ENCODE data around the gene KCNAB2.

The KCNAB2 gene

DNA sequence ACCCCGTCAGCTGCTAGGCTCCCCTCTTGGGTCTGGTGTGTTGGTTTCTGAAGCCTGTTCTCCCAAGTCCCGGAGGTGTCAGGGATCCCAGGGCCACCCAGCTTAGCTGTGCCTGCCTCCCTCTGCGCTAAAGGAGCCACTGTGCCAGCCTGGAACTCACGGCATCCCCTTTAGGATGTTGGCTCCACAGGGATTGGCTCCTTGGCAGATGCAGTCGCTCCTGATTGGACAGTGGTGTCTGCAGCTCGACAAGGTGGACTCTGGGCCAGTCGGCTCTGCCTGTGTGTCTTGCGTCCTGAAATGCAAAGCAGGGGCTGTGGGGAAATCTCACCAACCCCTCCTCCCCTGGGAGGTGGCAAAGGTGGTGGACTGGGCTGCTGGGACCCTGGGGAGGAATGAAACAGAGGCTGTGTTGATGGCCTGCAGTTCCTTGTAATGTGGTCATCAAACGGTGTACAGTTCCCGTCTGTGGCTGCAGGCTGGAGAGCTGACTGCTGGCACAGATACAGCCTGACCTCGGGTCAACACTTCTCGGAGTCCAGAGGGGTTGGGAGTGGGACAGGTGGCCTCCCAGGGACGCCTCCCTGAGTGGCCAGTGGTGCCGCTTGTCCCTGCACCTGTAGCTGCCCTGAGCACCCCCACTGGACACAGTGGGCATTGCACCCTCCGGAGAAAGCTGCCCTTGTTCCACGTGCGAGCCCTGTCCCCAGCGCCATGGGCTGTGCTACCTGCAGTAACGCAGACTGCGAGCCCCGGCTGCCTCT lies 11.5 kb upstream of the KCNAB2 start:
- no peak for DNase-seq

GRCh38 chr1:6034750-6035096 lies 11.0 kb upstream of the KCNAB2 start:
- DNase-seq, result no peak

DNA sequence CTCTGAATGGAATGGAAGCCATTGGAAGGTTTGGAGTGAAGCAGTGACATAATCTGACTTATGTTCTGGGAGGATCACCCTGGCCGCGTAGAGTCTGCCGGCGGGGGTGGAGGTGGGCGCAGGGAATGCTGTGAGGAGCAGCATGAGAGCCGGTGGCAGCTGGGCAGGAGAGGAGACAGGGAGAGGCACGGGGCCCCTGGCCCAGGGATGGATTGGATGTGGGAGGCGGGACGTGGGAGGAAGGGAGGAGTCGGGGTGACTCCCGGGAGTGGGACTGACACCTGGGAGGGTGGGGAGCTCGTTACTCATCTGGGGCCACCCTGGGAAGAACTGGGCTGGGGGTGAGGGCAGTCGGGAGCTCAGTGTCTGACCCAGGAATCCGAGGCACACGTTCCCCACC lies 10.4 kb upstream of the KCNAB2 start:
- no peak for DNase-seq

GRCh38 chr1:6035719-6036118 lies 10.0 kb upstream of the KCNAB2 start:
- DNase-seq, result no peak

GRCh38 chr1:6037338-6037762 lies 8.3 kb upstream of the KCNAB2 start:
- DNase-seq, result no peak

DNA sequence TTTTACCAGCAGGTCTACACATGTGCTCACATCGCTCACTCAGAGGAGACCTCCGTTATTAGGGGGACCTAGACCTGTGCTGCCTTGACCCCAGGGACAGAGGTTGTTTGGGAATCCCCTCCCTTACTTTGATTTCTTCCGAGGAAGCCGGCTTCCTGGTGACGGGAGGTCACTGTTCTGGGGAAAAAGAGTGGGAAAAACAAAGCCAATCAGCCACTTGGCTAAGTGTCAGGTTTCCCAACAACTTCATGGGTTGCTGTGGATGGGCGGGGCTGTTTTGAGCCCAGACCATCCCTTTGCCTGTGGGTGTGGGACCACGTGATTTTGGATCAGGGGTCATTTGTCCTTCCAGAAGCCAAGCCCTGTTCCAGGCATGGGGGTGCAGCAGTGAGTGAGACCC lies 7.1 kb upstream of the KCNAB2 start:
- DNase-seq, result no peak

DNA sequence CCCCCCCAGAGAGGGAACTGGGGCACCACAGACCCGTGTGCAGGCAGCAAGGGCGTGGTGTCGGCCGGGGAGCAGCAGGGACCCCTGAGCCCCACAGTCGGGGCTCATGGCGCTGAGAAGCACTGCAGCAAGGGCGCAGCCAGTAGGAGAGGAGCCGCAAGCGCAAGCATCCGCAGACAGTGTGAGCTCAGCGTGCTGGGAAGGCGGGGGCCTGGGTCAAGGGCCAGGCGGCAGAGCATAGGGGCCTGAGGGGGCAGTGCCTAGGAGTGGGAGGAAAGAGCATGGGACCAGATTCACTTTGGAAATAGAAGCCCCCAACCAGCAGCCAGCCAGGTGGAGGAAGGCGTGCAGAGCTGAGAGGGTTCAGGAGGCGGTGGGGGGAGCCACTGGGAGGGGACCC lies 6.7 kb upstream of the KCNAB2 start:
- DNase-seq, result no peak

DNA sequence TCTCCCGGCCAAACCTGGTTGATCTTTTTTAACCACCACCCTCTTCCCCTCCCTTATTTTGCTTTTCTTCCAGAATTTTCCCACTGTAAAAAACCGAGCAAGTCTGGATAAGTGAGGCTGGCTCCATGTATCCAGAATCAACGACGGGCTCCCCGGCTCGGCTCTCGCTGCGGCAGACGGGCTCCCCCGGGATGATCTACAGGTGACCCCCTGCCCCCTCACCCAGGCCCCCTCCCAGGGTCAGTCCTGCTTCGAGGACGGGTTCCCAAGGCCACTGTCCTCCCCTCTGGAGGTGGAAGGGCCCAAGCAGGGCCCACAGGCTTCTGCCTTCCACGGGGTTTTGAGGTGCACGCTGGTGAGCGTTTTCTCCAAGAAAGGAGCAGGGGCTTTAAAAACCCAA lies 5.2 kb upstream of the KCNAB2 start:
- DNase-seq, result no peak

DNA sequence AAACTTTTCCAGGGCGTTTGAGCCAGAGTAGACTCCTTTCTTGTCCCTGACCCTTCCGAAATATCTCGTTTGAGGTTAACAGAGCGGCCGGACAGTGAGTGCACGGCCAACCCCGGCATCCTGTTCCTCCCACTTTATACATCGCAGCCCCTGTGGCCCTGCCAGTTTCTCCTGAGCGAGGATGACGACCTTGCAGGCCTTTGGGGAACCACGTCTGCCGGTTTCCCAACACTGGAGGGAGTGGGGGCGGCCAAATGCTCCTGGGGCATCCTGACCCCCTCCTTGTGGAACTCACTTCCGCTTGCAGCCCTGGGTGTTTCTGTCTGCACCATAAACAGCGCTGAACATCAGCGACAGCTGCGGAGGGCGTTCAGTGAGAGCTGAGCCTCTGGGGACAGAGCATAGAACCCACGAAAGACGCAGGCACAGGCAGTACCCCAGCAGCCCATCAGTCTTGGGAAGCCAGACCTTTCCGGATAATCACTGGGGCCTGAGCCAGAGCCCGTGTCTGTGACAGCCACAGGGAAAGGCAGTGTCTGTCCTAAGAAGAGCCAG lies 4.8 kb upstream of the KCNAB2 start:
- DNase-seq, result no peak

- no peak for DNase-seq
Observed at GRCh38 chr1:6041432-6042062, 4.1 kb upstream of the KCNAB2 start.

DNA sequence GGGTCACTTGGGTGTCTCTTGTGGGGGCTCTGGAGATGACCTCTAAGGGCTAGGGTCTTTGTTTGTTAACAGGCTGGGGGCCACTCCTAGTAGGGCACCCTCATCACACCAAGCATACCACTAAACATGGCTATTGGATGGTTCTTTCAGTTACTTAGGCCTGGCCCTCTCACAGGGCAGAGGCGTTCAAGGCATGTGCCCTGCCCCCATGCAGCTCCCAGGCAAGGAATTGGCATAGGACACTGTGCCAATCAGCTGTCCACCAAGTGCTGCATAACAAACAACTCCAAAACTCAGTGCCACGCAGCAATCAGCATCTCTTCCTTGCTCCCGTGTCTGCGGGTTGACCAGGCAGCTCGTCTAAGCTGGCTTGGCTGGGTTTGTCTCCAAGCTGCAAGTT lies 2.1 kb upstream of the KCNAB2 start:
- DNase-seq, result no peak

- DNase-seq, result no peak
Observed at GRCh38 chr1:6044481-6045109, 1.1 kb upstream of the KCNAB2 start.

- DNase-seq, result no peak
Observed at GRCh38 chr1:6045110-6045502, 582 bp upstream of the KCNAB2 start.

- no peak for DNase-seq
Observed at GRCh38 chr1:6046279-6046678, 591 bp downstream of the KCNAB2 start.

DNA sequence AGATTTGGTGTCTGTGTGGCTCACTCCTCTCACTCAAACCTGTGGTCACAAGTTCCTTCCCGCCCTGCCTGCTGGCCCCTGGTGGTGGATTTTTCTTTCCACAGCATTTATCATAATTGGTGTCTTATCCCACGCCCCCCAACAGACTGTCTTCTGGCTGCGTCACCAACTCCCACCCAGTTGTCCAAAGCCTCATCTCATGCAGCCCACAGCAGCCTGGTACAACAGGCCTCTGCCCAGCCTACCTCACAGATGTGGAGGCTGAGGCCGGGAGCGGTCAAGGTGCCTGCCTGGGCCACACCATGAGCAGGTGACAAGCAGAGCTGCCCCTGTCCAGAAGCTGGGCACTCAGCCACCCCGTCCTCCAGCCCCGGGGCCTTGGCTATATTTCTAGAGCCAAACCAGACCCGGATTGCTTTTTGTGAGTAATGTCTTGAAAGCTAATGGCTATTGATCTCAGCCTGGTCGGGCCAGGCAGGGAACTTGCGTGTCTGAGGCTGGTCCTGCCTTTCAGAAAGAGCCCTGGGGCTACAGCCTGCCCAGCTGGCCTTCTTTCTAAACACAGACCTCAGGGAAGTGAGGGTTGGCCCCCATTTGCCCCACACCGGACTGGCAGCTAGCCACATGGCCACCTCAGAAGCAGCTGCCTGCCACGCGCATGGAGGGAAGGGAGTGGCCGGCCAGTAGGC lies 2.6 kb downstream of the KCNAB2 start:
- DNase-seq, result no peak

DNA sequence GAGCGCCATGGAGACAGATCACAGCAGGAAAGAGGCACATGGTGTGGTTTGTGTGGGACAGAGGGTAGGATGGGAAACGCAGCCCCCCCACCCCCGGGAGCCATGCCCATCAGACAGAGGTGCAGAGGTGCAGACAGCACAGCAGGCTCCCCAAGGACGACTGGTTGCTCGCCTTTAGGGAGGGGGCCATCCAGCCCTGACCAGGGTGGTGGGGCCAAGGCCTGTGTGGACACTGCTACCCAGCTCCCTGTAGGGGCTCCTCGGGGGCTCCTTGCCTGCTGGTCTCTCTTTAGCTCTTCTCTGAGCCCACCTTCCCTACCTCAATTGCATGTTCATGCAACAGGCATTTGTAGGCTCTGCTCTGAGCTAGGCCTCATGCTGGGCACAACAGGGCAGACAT lies 3.7 kb downstream of the KCNAB2 start:
- DNase-seq, result no peak

GRCh38 chr1:6051423-6051822 lies 5.7 kb downstream of the KCNAB2 start:
- no peak for DNase-seq

GRCh38 chr1:6052543-6053205 lies 7.0 kb downstream of the KCNAB2 start:
- DNase-seq, result no peak

DNA sequence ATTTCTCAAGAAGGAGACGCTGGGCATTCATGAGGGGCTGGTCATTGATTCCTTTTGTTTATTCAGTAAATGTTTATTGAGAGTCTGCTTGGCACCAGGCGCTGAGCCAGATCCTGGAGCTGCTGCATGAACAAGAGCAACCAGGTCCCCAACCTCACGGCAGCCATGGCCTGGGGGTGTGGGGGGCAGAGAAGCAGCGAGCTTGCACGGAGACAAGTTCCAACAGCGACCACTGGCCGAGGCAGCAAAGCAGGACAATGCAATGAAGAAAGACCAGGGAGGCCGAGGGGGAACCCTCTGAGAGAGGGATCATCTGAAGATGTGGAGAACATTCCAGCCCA lies 7.5 kb downstream of the KCNAB2 start:
- no peak for DNase-seq

- no peak for DNase-seq
Observed at GRCh38 chr1:6054596-6054995, 8.9 kb downstream of the KCNAB2 start.

GRCh38 chr1:6056572-6056948 lies 10.9 kb downstream of the KCNAB2 start:
- DNase-seq, result no peak

DNA sequence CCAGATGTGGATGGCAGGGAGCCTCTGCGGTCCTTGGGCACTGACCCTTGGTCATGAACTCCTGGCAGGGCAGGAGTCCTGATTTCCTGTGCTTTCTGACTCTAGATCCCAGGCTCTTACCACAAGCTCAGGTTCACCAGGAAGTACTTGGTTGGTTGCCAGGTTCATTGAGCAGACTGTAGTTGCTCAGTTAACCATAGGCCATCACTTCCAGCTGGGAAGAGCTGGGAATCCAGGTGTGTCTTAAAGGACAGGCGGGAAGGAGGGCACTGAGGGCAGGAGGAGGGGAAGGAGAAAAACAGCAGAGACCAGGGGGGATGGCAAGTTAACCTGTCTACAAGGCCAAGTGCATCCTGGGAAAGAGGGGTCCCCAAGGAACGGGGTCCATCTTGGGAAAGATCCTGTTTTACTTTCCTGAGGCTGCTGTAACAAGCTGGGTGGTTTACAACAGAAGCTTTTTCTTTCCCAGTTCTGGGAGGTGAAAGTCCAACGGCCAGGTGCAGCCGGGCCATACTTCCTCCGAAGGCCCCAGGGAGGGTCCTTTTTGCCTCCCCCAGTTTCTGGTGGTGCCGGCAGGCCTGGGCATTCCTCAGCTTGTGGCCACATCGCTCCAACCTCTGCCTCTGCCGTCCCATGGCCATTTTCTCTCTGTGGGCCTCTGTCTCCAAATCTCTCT lies 11.6 kb downstream of the KCNAB2 start:
- DNase-seq, result no peak

GRCh38 chr1:6059866-6060265 lies 14.2 kb downstream of the KCNAB2 start:
- no peak for DNase-seq

All from SIG-M5 (cell line).